HG03097 (cell line): ENCODE measurements around the gene TMEM163.
A peak's percentile ranks its signal among the peaks of the same experiment; 100 is the strongest.
"Not testable (repeated sequence)": the region's sequence is repeated elsewhere in the genome, so short reads cannot be mapped to it uniquely, and the experiment has no call there.

Experiments
- ATAC-seq: cut with Tn5 transposase; IDR thresholded peaks from one replicate; pipeline ENCODE4 v1.9.1; 2021; ENCODE audit not compliant: unreplicated experiment, low FRiP score

Gene TMEM163

GRCh38 chr2:134583997-134584520 is 134.7 kb downstream of the TMEM163 start:
- ATAC-seq, result no peak

- no peak for ATAC-seq
Measured at GRCh38 chr2:134583462-134583861, 135.3 kb downstream of the TMEM163 start.

DNA sequence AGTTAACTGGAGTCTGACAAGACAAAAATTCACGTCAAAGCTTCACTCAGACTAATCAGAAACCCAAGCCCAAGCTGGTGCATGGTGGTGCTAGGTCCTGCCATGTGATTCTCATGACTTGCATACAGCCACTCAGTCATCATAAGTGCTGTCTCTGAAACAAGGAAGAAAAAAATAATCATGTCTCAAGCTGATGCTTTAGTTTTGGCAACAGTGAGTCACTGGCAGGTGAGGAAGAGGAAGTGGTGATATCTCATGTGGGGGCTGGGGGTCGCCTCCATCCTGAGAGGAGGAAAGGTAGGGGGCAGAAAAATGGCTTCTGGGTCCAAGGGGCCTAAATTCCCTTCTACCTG is 136.3 kb downstream of the TMEM163 start:
- no peak for ATAC-seq

GRCh38 chr2:134581877-134582546 is 136.8 kb downstream of the TMEM163 start:
- ATAC-seq, result peak; percentile 45

DNA sequence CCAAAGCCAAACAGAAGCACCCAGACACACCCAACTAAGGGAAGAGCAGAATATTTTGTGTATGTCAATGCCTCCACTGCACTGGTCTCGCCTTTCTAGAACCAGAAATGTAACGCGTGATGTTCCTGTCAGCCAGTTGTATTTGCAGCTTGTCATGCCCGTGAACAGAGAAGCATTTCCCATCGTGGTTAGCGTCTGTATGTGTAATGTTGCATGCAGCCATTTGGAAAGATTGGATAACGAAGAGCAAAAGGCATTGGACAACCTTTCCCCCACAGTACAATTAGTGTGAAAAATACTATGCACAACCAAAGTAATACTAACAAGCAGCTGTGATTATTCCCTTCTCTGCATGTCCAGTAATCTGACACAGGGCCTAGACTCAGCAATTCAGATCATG is 140.5 kb downstream of the TMEM163 start:
- no peak for ATAC-seq

GRCh38 chr2:134576478-134576877 is 142.3 kb downstream of the TMEM163 start:
- ATAC-seq, result no peak

DNA sequence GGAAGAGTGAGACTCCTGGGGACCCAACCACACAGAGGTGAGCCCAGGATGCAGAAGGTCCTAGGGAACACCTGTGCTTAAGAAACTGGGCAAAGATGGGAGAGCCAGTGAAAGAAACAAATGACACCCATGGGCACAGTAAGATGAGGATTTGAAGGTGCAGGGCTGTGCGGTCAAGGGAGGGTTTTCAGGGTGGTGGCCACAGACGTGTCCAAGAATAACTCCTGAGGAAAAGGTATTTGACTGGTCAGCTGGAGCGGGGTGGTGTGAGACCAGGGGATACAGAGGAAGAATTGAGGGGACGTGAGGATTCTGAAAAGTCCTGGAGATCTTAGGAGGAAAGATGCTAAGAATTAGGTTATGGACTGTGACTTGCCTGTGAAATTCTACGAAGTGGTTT is 142.9 kb downstream of the TMEM163 start:
- no peak for ATAC-seq

DNA sequence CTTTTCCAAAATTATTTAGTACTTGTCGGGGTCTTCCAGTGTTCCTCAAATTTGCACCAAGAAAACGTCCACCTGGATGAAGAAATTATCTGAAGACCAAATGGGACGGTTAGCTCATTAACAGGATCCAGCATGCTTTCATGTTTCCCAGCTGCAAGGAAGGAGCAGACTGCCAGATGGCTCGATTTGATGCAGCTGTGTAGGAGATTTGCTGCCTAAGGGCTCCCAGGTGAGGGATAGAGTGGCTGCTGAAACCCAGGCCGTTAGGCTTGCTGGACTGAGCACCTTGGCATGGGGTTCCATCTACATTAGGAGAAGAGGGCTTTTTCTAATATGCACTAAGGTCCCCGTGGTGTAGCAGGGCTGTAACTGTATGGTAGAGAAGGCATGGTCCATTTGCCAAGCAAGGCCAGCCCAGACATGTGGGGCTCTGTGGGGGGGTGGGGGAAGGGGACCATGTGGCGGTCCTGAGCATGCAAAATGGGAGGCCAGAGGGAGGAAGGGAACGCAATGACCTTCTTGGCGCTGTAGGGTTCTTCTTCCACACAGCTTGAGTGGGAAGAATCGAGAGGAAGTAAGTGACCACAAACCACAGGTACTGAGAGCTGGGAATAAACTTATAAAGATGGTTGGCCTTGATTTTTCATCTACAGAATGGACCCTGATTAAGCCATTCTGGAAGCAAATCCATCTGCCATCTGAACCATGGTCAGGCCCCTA is 144.0 kb downstream of the TMEM163 start:
- ATAC-seq, result no peak

DNA sequence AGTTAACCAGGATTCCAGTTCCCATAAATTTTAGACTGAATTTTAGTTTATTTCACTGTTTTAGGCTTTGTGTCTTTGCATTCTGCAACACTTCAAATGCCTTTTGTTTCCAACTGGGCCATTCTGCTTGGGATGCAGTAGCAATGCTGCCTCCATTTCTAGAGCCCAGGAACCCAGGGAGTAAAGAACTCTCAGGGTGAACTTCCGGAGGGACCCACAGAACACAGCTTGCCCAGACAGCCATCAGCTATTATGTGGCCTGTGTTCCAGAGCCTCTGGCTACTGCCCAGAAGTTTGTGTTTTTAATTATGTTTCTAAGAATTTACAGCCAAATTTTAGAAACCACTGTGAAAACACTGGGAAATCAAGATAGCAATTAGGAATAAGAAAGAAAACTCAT is 145.1 kb downstream of the TMEM163 start:
- no peak for ATAC-seq

DNA sequence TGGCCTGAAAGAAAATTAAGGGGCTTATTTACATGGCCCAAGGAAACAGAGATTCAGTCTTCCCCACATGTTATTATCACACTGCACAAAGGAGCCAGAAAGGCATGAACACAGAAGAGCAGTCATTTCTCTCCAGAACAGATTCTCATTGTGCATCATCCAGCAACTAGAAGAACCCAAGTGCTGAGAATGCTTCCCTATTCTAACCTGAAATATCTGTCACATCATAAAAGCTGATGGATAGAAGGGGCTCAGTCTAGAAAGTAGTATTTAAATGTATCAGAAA is 145.8 kb downstream of the TMEM163 start:
- no peak for ATAC-seq

DNA sequence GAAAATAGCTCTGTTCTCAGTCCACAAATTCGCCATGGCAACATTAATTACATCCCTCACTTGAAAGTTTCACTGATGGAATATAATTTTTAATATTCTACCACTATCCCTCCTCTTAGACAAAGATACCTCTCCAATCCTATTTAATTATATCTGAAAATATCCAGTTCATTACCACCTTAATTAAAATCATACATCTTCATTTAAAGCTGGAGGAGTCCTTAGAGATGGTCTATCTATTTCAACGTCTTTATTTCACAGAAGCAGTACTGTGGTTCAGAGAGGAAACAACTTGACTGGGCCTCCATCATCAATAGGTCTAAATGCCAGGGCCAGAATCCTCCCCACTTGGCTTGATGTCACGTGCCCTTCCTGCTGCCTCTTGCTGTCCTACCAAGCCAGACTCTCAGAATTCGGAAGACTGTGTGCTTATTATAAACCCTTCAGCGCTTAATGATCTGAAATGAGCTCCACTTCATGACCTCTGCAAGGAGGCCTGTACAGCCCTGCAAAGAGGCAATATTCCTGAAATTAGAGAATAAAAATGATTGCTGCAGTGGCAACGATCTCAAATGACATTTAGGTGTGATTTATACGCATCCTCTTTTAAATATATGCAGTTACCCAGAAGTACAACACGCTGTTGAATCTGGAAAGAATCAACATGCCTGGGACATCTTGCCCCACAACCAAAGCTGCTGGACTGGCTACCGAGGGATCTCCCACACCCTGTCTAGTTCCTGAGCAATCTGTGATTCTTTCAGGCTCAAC is 146.3 kb downstream of the TMEM163 start:
- no peak for ATAC-seq

DNA sequence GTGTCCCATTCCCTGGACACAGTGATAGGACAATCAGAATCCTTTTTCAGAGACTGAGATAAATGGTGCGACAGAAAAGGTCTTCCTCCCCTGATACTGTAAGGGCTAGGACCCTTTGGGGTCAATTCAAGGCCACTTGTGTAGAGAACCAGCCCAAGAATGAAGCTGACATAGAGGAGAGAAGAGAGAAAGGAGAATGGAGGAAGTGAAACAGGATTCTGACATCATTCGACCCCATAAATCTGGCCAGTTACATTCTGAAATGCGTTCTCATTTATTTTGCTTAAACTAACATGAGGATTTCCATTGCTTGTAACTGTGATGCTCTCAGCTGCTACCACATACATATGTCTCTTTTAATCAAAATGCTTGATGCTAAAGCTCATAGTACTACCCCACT is 148.1 kb downstream of the TMEM163 start:
- no peak for ATAC-seq

DNA sequence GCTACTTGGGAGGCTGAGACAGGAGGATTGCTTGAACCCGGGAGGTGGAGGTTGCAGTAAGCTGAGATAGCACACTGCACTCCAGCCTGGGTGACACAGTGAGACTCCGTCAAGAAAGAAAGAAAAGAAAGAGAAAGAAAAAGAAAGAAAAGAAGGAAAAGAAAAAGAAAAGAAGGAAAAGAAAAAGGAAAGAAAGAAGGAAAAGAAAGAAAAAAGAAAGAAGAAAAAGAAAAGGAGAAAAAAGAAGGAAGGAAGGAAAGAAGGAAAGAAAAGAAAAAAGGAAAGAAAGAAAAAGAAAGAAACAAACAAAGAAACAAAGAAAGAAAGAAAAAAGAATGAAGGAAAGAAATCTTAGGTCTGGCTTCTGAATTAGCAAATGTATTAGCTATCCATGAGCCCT is 150.4 kb downstream of the TMEM163 start:
- ATAC-seq, result no peak

DNA sequence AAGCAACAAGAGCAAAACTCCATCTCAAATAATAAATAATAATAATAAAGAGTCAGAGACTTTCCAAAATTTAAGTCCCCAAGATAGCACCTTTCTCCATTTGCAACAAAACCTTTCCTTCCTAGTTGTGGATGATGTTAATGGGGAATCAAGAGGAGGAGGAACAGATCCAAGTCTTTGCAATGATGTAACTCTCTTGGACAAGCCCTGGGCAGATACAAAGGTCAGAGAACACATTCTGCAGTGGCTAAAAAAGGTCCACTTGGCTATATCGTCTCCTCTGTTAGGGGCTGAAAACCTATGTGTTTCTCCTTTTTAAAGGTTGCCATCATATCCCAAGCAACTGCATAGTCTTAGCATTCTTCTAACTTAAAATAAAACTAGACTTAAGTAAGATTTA is 151.1 kb downstream of the TMEM163 start:
- no peak for ATAC-seq

- ATAC-seq, result not testable (repeated sequence)
Measured at GRCh38 chr2:134564955-134565354, 153.8 kb downstream of the TMEM163 start.

GRCh38 chr2:134564549-134564948 is 154.3 kb downstream of the TMEM163 start:
- ATAC-seq, result no peak

DNA sequence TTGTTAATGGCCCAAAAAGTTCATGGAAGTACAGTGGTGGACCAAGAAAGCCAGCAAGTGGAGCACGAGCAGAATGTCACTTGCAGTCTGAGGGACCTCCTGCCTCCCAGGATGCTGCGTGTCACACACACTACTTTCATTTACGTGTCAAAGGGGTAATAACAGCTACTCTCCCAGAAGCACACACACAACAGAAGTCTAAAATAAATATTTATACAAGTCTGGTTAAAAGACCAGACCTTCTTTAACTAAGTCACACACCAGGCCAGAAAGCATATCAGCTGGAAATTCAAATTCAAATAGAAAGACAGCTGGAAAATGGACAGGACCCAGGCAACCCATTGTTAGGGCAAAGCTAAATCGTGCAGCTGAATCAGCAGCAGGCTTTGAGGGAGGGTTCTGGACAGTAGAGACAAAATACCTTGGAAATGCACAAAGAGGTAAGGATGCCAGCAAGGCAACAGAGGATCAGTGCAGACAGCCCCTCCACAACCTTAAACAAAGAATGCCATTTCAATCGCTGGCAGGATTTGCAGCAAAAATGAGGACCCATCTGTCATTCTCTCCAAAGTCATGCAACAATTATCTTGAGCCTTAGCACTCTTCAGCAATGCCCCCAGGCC is 160.5 kb downstream of the TMEM163 start:
- ATAC-seq, result no peak

- ATAC-seq, result no peak
Measured at GRCh38 chr2:134555411-134555810, 163.4 kb downstream of the TMEM163 start.

DNA sequence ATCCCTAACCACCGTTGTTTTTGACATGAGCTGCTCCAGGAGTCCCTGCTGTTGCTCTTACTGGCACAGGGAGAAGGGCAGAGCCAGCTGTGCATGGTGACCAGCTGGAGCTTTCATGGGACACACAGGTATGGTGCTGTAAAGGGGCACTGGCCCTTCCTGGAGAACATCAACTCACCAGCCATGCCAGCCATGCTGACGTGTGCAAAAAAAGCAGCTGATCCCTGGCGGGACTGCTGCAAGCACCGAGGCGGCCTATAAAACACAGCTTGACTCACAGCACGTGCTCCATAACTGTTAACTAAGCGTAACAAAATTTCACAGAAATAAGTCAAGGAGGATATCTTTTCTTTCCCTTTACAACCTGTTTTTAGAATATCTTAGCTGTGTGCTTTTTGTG is 165.1 kb downstream of the TMEM163 start:
- ATAC-seq, result no peak

GRCh38 chr2:134550566-134551164 is 168.1 kb downstream of the TMEM163 start:
- no peak for ATAC-seq

- no peak for ATAC-seq
Measured at GRCh38 chr2:134549104-134549503, 169.7 kb downstream of the TMEM163 start.
